Tibial artery (tissue), 4 donors: ENCODE measurements around the gene FGD4.

Experiments used
- DNase-seq, 2 donors: peaks; one replicate each; pipeline ENCODE4 v3.0.0-alpha.2; 2019
- H3K27ac ChIP-seq, 2 donors: fragments of 200-600 bp; sonication (generic) in 1 of 2; 1 replicate in 1 of 2; 2 replicates in 1 of 2; pipeline ENCODE4 v1.5.1; 2018 to 2019; ENCODE audit warnings: mild to moderate bottlenecking in 1 of 2
- H3K27me3 ChIP-seq, 2 donors: fragments of 200-600 bp; sonication (generic) in 1 of 2; one replicate each; pipeline versions ENCODE4 v1.5.1 to v1.6.0; 2016 to 2019
- H3K36me3 ChIP-seq, 3 donors: fragments of 200-600 bp; sonication (generic) in 2 of 3; one replicate each; pipeline ENCODE4 v1.5.1; 2016 to 2019; ENCODE audit warnings: mild to moderate bottlenecking in 2 of 3
- H3K4me1 ChIP-seq, 4 donors: fragments of 200-600 bp; sonication (generic) in 2 of 4; 1 replicate in 3 of 4; 2 replicates in 1 of 4; pipeline ENCODE4 v1.5.1; 2016 to 2019
- H3K4me3 ChIP-seq, 2 donors: fragments of 200-600 bp; sonication (generic) in 1 of 2; 1 replicate in 1 of 2; 2 replicates in 1 of 2; pipeline ENCODE4 v1.5.1; 2018 to 2019; ENCODE audit warnings: mild to moderate bottlenecking in 2 of 2
- H3K9me3 ChIP-seq, 3 donors: fragments of 200-600 bp; sonication (generic) in 1 of 3; one replicate each; pipeline ENCODE4 v1.5.1; 2016 to 2019
- CTCF ChIP-seq, 2 experiments: fragments of 200-600 bp in 1 of 2; fragments of 450-650 bp in 1 of 2; IDR thresholded peaks; one replicate each; pipeline ENCODE4 v1.5.1; 2017 to 2019; ENCODE audit warnings: antibody characterized with exemption in 2 of 2, mild to moderate bottlenecking in 1 of 2, moderate library complexity in 1 of 2
- intact Hi-C: fragments of 100-400 bp; cut with DNase I; formaldehyde crosslinking; loops from one replicate; pipeline ENCODE4 v1.15.0; 2023; ENCODE audit warnings: low total_unique reads

The FGD4 gene

DNA sequence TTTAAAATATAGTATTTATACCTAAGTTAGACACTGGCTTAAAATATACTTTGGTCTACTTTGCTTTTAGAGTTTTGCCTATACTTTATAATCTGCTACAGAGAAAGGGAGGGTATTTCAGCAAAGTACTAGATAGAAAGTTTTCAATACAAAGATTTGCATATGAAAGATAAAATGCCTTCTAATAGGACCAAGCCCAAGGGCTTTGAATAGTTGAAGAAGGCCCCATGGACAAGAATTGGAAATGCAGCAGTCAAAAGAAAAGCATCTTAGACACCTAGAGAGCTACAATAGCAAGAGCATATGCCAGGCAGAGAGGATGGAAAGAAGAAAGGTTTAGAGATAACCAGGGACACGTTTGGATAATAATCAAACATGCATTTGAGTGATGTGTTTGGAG is 196.7 kb downstream of the FGD4 start:
- H3K4me3 ChIP-seq, result no peak overlapping the region
- H3K27me3 ChIP-seq, result no peaks in the 10 kb centered on the region
- no peaks in the 10 kb centered on the region for H3K9me3 ChIP-seq
- peaks cover 17 to 27% (median 21%) of the 10 kb centered on the region in 3 donors for H3K36me3 ChIP-seq
- H3K27ac ChIP-seq, result no peak overlapping the region
- DNase-seq, result no peak
- TF ChIP-seq CTCF (IDR thresholded peaks at IDR 0.05), result no peak
- intact Hi-C loops, result no loop called here
- H3K4me1 ChIP-seq, result no peaks in the 10 kb centered on the region

DNA sequence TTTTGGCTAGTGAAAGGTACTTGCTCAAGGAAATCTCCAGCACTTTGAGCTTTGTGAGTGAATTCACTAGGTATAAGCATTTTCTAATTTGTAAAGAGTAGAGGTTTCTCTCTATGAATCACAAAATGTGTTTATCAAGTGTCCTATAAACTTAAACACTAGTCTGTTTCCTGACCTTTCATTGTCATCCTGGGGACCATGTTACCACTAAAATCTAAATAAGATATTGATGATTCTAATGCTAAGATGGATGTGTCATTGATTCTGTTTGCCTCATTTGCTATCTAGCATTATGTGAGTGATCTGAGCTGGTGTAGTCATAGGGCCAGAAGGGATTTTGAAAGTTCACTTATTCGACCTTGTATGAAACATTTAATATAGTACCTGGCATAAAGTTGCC is 199.3 kb downstream of the FGD4 start:
- H3K4me1 ChIP-seq, result no peaks in the 10 kb centered on the region
- H3K4me3 ChIP-seq, result no peak overlapping the region
- no peak overlapping the region for H3K27ac ChIP-seq
- intact Hi-C loops, result no loop called here
- TF ChIP-seq CTCF (IDR thresholded peaks at IDR 0.05), result no peak
- no peak for DNase-seq
- H3K36me3 ChIP-seq, result peaks cover 23 to 41% (median 41%) of the 10 kb centered on the region in 3 donors
- H3K9me3 ChIP-seq, result no peaks in the 10 kb centered on the region
- no peaks in the 10 kb centered on the region for H3K27me3 ChIP-seq

- no peak for TF ChIP-seq CTCF (IDR thresholded peaks at IDR 0.05)
- no peaks in the 10 kb centered on the region for H3K9me3 ChIP-seq
- H3K4me3 ChIP-seq, result no peak overlapping the region
- intact Hi-C loops, result no loop called here
- no peak overlapping the region for H3K27ac ChIP-seq
- H3K36me3 ChIP-seq, result peaks cover 27 to 44% (median 42%) of the 10 kb centered on the region in 3 donors
- peaks cover 0 to 7% (median 3%) of the 10 kb centered on the region in 4 donors for H3K4me1 ChIP-seq
- no peaks in the 10 kb centered on the region for H3K27me3 ChIP-seq
- DNase-seq, result no peak
Observed at GRCh38 chr12:32600681-32601080, 201.3 kb downstream of the FGD4 start.

DNA sequence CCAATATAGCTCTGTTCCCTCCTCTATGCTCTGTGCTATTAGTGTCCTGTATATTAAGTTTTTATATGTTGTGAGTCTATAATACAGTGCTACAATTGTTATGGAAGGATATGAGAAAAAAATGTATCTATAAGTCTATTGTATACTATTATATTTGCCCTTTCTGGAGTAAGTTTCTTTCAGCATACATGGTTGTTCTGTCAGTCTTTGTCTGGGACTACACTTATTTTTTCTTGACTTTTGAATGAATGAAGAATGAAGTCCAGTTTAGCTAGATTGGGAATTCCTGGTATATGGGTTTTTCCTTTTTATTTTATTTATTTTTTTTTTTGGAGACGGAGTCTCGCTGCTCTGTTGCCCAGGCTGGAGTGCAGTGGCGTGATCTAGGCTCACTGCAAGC is 203.7 kb downstream of the FGD4 start:
- peaks cover 31 to 59% (median 51%) of the 10 kb centered on the region in 3 donors for H3K36me3 ChIP-seq
- peaks cover 0 to 7% (median 3%) of the 10 kb centered on the region in 4 donors for H3K4me1 ChIP-seq
- H3K9me3 ChIP-seq, result no peaks in the 10 kb centered on the region
- no peak overlapping the region for H3K27ac ChIP-seq
- DNase-seq, result no peak
- intact Hi-C loops, result no loop called here
- no peak overlapping the region for H3K4me3 ChIP-seq
- TF ChIP-seq CTCF (IDR thresholded peaks at IDR 0.05), result no peak
- no peaks in the 10 kb centered on the region for H3K27me3 ChIP-seq

DNA sequence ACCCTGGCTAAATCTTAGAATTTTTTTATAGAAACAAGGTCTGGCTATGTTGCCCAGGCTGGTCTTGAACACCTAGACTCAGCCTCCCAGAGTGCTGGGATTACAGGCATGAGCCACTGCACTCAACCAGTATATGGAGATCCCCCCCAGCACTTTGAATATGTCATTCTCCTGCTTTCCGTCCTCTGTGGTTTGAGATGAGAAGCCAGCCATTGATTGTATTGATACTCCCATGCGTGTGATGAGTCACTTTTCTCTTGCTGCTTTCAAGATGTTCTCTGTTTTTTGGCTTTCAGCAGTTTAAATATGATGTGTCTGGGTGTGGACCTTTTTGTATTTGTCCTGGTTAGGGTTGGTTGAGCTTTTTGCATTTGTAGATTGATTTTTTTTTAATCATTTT is 204.5 kb downstream of the FGD4 start:
- DNase-seq, result no peak
- TF ChIP-seq CTCF (IDR thresholded peaks at IDR 0.05), result no peak
- Histone ChIP-seq H3K9me3 (no peaks in the 10 kb centered on the region), H3K27me3 (no peaks in the 10 kb centered on the region), H3K36me3 (peaks cover 39 to 59% (median 51%) of the 10 kb centered on the region in 3 donors), H3K4me3 (no peak overlapping the region), H3K27ac (no peak overlapping the region), H3K4me1 (peaks cover 0 to 7% (median 3%) of the 10 kb centered on the region in 4 donors)
- intact Hi-C loops, result no loop called here

DNA sequence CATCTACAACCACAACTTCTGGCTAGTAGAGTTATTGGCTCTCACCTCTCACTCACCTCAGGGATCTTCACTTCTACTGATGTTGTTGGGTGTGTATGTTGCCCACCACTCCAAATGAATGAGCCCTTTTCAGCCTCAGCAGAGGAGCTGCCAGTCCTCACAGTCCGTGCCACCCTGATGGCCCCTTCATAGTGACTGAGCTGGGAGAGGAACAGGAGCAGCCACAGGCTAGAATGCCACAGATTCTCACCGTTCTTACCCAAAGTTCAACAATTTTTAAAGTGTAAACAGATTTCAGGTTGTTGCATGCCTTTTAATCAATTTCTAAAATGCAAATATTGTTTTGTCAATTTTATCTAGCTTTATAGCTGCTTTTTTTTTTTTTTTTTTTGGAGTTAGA is 205.2 kb downstream of the FGD4 start:
- no peak for DNase-seq
- Histone ChIP-seq H3K4me3 (no peak overlapping the region), H3K9me3 (no peaks in the 10 kb centered on the region), H3K4me1 (peaks cover 0 to 7% (median 3%) of the 10 kb centered on the region in 4 donors), H3K27ac (no peak overlapping the region), H3K27me3 (no peaks in the 10 kb centered on the region), H3K36me3 (peaks cover 43 to 64% (median 56%) of the 10 kb centered on the region in 3 donors)
- intact Hi-C loops, result no loop called here
- no peak for TF ChIP-seq CTCF (IDR thresholded peaks at IDR 0.05)
